Measurements from ENCODE around the gene MSMB. TPM values are rescaled to one million over a fixed set of nuclear protein-coding genes. Genes with fewer than 3 reads are reported as not detected.
"Not testable (repeated sequence)": the region's sequence is repeated elsewhere in the genome, so short reads cannot be mapped to it uniquely, and the experiment has no call there.

The MSMB gene
- total and polyA plus RNA-seq, 7 experiments from 2014 or later = not detected

DNA sequence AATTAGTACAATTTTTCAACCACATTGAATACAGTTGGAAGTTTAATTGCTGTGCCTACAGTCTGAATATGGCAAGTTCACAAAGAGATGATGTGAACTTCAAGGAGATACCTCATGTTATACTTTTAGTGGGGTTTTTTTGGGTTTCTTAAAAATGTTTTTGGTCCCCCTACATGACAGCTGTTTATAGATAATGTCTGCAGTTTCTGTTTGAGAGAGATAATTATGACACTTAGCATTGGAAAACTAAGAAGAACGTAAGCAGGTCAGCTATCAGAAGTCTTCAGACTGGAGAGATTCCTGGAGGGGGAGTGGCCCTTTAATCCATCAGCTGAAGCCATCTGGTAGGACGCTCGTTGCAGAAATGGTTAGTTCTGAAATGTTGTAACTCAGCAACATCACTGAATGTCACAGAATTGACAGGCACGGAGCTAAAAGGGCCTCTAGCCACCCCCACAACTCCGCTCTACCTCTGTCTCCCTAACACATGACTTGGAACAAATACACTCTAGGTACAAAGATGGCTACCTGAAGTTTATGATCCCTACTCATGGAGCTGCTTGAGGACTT lies 44.8 kb downstream of the MSMB start:
- Mint-ChIP-seq H3K36me3 (peaks cover 7 to 54% (median 37%) of the 10 kb centered on the region in 5 donors), H3K9me3 (peaks cover 0 to 4% (median 0%) of the 10 kb centered on the region in 11 donors), H3K27me3 (no peaks in the 10 kb centered on the region), H3K27ac (no peak overlapping the region), H3K4me1 (peaks cover 0 to 11% (median 0%) of the 10 kb centered on the region in 7 donors), H3K4me3 (no peak overlapping the region)
- intact Hi-C loops (cut with micrococcal nuclease) = no loop called here
- Histone ChIP-seq H3K27ac (ENCODE audit: low read depth, low read length) (no peak overlapping the region), H3K27me3 (ENCODE audit: control insufficient read depth in 2 of 2, insufficient read depth in 2 of 2, low read length in 2 of 2) (no peaks in the 10 kb centered on the region), H3K9me3 (ENCODE audit: control insufficient read depth in 2 of 3, low read length in 3 of 3) (no peaks in the 10 kb centered on the region), H3K4me3 (ENCODE audit: low read length) (no peak overlapping the region), H3K4me1 (ENCODE audit: control insufficient read depth in 2 of 2, insufficient read depth in 2 of 2, low read length in 2 of 2) (no peaks in the 10 kb centered on the region), H3K36me3 (ENCODE audit: control insufficient read depth in 2 of 3, insufficient read depth in 3 of 3, low read length in 3 of 3) (peaks cover 13 to 70% (median 18%) of the 10 kb centered on the region in 3 experiments)
- ATAC-seq = no peak
- no peak for DNase-seq
- ChIA-PET POLR2A (no interaction called here), CTCF (interaction anchor here (1.0 kb wide), 1 partner anchor 23 kb away, joined by 3 read pairs; no protein-coding TSS in a partner anchor)

GRCh38 chr10:46000538-46000937 lies 45.5 kb downstream of the MSMB start:
- H3K27me3 Mint-ChIP-seq = no peaks in the 10 kb centered on the region
- Histone ChIP-seq H3K4me1 (ENCODE audit: control insufficient read depth in 2 of 2, insufficient read depth in 2 of 2, low read length in 2 of 2) (no peaks in the 10 kb centered on the region), H3K9me3 (ENCODE audit: control insufficient read depth in 2 of 3, low read length in 3 of 3) (no peaks in the 10 kb centered on the region), H3K27ac (ENCODE audit: low read depth, low read length) (no peak overlapping the region), H3K27me3 (ENCODE audit: control insufficient read depth in 2 of 2, insufficient read depth in 2 of 2, low read length in 2 of 2) (no peaks in the 10 kb centered on the region), H3K36me3 (ENCODE audit: control insufficient read depth in 2 of 3, insufficient read depth in 3 of 3, low read length in 3 of 3) (peaks cover 13 to 62% (median 15%) of the 10 kb centered on the region in 3 experiments), H3K4me3 (ENCODE audit: low read length) (no peak overlapping the region)
- no peak overlapping the region for H3K4me3 Mint-ChIP-seq
- POLR2A ChIA-PET = interaction anchor here (1.0 kb wide), 1 partner anchor 226 kb away, joined by 4 read pairs; no protein-coding TSS in a partner anchor
- CTCF ChIA-PET = interaction anchor here (1.0 kb wide), 1 partner anchor 24 kb away, joined by 3 read pairs; no protein-coding TSS in a partner anchor
- intact Hi-C loops (cut with micrococcal nuclease) = no loop called here
- H3K4me1 Mint-ChIP-seq = peaks cover 0 to 11% (median 0%) of the 10 kb centered on the region in 7 donors
- peak overlapping the region in 1 of 9 donors; percentile 59 for H3K27ac Mint-ChIP-seq
- H3K9me3 Mint-ChIP-seq = peaks cover 0 to 4% (median 0%) of the 10 kb centered on the region in 11 donors
- no peak for DNase-seq
- H3K36me3 Mint-ChIP-seq = peaks cover 7 to 54% (median 37%) of the 10 kb centered on the region in 5 donors
- ATAC-seq = no peak

- H3K4me1 ChIP-seq (ENCODE audit: control insufficient read depth in 2 of 2, insufficient read depth in 2 of 2, low read length in 2 of 2); H3K4me3 ChIP-seq (ENCODE audit: low read length); intact Hi-C loops (cut with micrococcal nuclease); H3K9me3 ChIP-seq (ENCODE audit: control insufficient read depth in 2 of 3, low read length in 3 of 3); H3K27me3 Mint-ChIP-seq; H3K27ac ChIP-seq (ENCODE audit: low read depth, low read length); H3K9me3 Mint-ChIP-seq; H3K4me3 Mint-ChIP-seq; H3K27me3 ChIP-seq (ENCODE audit: control insufficient read depth in 2 of 2, insufficient read depth in 2 of 2, low read length in 2 of 2); DNase-seq; CTCF ChIA-PET; ATAC-seq: not testable (repeated sequence)
- H3K36me3 ChIP-seq (ENCODE audit: control insufficient read depth in 2 of 3, insufficient read depth in 3 of 3, low read length in 3 of 3) = peaks cover 9 to 56% (median 13%) of the 10 kb centered on the region in 3 experiments
- H3K4me1 Mint-ChIP-seq = peaks cover 0 to 11% (median 0%) of the 10 kb centered on the region in 7 donors
- H3K36me3 Mint-ChIP-seq = peaks cover 7 to 54% (median 38%) of the 10 kb centered on the region in 5 donors
- H3K27ac Mint-ChIP-seq = peak overlapping the region in 2 of 9 donors; percentile 2 to 59
- POLR2A ChIA-PET = interaction anchor here (1.0 kb wide), 1 partner anchor 227 kb away, joined by 4 read pairs; no protein-coding TSS in a partner anchor
Measured at GRCh38 chr10:45999955-46000354, 46.1 kb downstream of the MSMB start.

GRCh38 chr10:45997994-45998763 lies 47.9 kb downstream of the MSMB start:
- intact Hi-C loops (cut with micrococcal nuclease) = no loop called here
- peaks cover 3 to 41% (median 6%) of the 10 kb centered on the region in 3 experiments for H3K36me3 ChIP-seq (ENCODE audit: control insufficient read depth in 2 of 3, insufficient read depth in 3 of 3, low read length in 3 of 3)
- Mint-ChIP-seq H3K9me3 (peaks cover 0 to 4% (median 0%) of the 10 kb centered on the region in 11 donors), H3K4me3 (no peak overlapping the region), H3K27ac (peak overlapping the region in 6 of 9 donors; percentile 28 to 59 (median 37)), H3K36me3 (peaks cover 12 to 55% (median 38%) of the 10 kb centered on the region in 5 donors), H3K4me1 (peaks cover 0 to 17% (median 4%) of the 10 kb centered on the region in 7 donors), H3K27me3 (no peaks in the 10 kb centered on the region)
- no peaks in the 10 kb centered on the region for H3K4me1 ChIP-seq (ENCODE audit: control insufficient read depth in 2 of 2, insufficient read depth in 2 of 2, low read length in 2 of 2)
- POLR2A ChIA-PET = no interaction called here
- DNase-seq = no peak
- ATAC-seq = no peak
- H3K27me3 ChIP-seq (ENCODE audit: control insufficient read depth in 2 of 2, insufficient read depth in 2 of 2, low read length in 2 of 2) = no peaks in the 10 kb centered on the region
- no peaks in the 10 kb centered on the region for H3K9me3 ChIP-seq (ENCODE audit: control insufficient read depth in 2 of 3, low read length in 3 of 3)
- CTCF ChIA-PET = no interaction called here
- H3K4me3 ChIP-seq (ENCODE audit: low read length) = no peak overlapping the region
- no peak overlapping the region for H3K27ac ChIP-seq (ENCODE audit: low read depth, low read length)

DNA sequence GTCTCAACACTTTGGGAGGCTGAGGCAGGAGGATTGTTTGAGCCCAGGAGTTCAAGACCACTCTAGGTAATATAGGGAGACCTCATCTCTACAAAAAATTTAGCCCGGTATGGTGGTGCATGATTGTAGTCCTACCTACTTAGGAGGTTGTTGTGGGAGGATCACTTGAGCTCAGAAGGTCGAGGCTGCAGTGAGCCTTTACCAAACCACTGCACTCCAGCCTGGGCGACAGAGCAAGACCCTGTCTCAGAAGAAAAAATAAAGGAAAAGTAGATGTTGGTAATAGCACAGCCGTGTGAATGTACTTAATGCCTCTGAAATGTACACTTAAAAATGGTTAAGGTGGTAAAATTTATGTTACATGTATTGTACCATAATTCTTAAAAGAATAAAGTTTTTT lies 48.5 kb downstream of the MSMB start:
- H3K4me3 ChIP-seq (ENCODE audit: low read length) = no peak overlapping the region
- CTCF ChIA-PET = no interaction called here
- no peaks in the 10 kb centered on the region for H3K27me3 Mint-ChIP-seq

DNA sequence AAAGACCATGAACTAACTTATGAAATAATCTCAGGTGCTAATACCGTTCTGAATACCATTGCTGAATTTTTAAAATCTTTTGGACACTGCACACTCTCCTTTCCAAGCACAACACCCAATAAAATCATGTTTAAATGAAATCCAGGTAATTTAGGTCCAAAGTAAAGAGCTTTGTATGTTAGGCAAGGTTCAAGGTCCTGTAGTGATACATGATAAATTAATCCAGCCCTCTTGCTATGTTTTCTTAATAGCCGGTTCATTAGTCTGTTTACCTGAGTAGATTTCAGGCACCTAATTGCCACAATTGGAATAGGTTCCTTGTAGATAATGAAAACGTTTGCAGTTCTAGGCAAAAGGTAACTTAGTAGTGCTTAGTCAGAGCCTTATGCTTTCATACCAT lies 60.5 kb downstream of the MSMB start:
- peak overlapping the region in 1 of 9 donors; percentile 74 for H3K27ac Mint-ChIP-seq
- POLR2A ChIA-PET; CTCF ChIA-PET; H3K9me3 Mint-ChIP-seq; DNase-seq; H3K36me3 ChIP-seq (ENCODE audit: control insufficient read depth in 2 of 3, insufficient read depth in 3 of 3, low read length in 3 of 3); H3K27ac ChIP-seq (ENCODE audit: low read depth, low read length); H3K27me3 Mint-ChIP-seq; H3K4me3 ChIP-seq (ENCODE audit: low read length); H3K9me3 ChIP-seq (ENCODE audit: control insufficient read depth in 2 of 3, low read length in 3 of 3); H3K27me3 ChIP-seq (ENCODE audit: control insufficient read depth in 2 of 2, insufficient read depth in 2 of 2, low read length in 2 of 2); H3K4me1 ChIP-seq (ENCODE audit: control insufficient read depth in 2 of 2, insufficient read depth in 2 of 2, low read length in 2 of 2); H3K4me3 Mint-ChIP-seq; intact Hi-C loops (cut with micrococcal nuclease); ATAC-seq: not testable (repeated sequence)
- H3K36me3 Mint-ChIP-seq = peaks cover 0 to 14% (median 5%) of the 10 kb centered on the region in 5 donors
- peaks cover 0 to 10% (median 6%) of the 10 kb centered on the region in 7 donors for H3K4me1 Mint-ChIP-seq

More for the DNA sequence above, 48.5 kb downstream of the MSMB start:
- no peak for ATAC-seq
- intact Hi-C loops (cut with micrococcal nuclease) = no loop called here
- Mint-ChIP-seq H3K4me3 (no peak overlapping the region), H3K4me1 (peaks cover 0 to 17% (median 4%) of the 10 kb centered on the region in 7 donors), H3K27ac (peak overlapping the region in 2 of 9 donors; percentile 13 to 74), H3K9me3 (peaks cover 0 to 4% (median 0%) of the 10 kb centered on the region in 11 donors), H3K36me3 (peaks cover 16 to 57% (median 36%) of the 10 kb centered on the region in 5 donors)
- Histone ChIP-seq H3K27ac (ENCODE audit: low read depth, low read length) (no peak overlapping the region), H3K36me3 (ENCODE audit: control insufficient read depth in 2 of 3, insufficient read depth in 3 of 3, low read length in 3 of 3) (peaks cover 0 to 41% (median 4%) of the 10 kb centered on the region in 3 experiments), H3K4me1 (ENCODE audit: control insufficient read depth in 2 of 2, insufficient read depth in 2 of 2, low read length in 2 of 2) (no peaks in the 10 kb centered on the region), H3K27me3 (ENCODE audit: control insufficient read depth in 2 of 2, insufficient read depth in 2 of 2, low read length in 2 of 2) (no peaks in the 10 kb centered on the region), H3K9me3 (ENCODE audit: control insufficient read depth in 2 of 3, low read length in 3 of 3) (no peaks in the 10 kb centered on the region)
- no peak for DNase-seq
- POLR2A ChIA-PET = no interaction called here
